ENCODE measurements around the gene DIAPH2.

DNA sequence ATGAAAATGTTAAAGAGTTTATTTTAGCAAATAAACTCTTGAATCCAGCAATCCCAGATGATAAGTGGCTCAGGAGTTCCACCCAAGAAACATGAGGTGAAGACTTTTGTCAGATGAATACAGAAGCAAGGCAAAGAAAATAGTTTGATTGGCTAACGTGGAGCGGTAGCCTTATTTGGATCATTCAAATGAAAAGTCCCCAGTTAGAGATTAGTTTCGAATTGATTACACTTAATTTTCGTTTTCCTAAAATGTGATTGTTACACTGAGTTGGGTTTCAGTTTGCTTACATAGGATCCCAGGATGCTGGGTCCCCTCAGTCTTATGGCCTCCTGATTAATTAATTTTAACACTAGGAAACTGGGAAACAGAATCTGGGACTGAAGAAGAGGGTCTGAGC is 122.7 kb downstream of the DIAPH2 start:
- TF ChIP-seq, protein P1, sequence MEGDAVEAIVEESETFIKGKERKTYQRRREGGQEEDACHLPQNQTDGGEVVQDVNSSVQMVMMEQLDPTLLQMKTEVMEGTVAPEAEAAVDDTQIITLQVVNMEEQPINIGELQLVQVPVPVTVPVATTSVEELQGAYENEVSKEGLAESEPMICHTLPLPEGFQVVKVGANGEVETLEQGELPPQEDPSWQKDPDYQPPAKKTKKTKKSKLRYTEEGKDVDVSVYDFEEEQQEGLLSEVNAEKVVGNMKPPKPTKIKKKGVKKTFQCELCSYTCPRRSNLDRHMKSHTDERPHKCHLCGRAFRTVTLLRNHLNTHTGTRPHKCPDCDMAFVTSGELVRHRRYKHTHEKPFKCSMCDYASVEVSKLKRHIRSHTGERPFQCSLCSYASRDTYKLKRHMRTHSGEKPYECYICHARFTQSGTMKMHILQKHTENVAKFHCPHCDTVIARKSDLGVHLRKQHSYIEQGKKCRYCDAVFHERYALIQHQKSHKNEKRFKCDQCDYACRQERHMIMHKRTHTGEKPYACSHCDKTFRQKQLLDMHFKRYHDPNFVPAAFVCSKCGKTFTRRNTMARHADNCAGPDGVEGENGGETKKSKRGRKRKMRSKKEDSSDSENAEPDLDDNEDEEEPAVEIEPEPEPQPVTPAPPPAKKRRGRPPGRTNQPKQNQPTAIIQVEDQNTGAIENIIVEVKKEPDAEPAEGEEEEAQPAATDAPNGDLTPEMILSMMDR (IDR thresholded peaks at IDR 0.05): no peak
- TF ChIP-seq POLR2A (IDR thresholded peaks at IDR 0.05): no peak

Measured in breast epithelium (tissue), 3 donors.